DND-41 (cell line): ENCODE data around the gene EIF4H.

Experiments
- ATAC-seq: fragments of 200-7000 bp; cut with Tn5 transposase; 3 replicates; pipeline ENCODE4 v1.9.1; 2021; ENCODE audit warnings: low read depth; ENCODE audit not compliant: insufficient read depth
- DNase-seq: peaks from one replicate; pipeline ENCODE4 v3.0.0-alpha.2; 2020
- H2AFZ ChIP-seq: 2 replicates; pipeline ENCODE4 v1.6.0; 2012; ENCODE audit warnings: low read depth, low read length
- H3K27ac ChIP-seq: 2 replicates; pipeline ENCODE4 v1.5.1; 2012; ENCODE audit warnings: low read length, inconsistent platforms
- H3K27me3 ChIP-seq: fragments of 200-600 bp; sonication (generic); 2 replicates; pipeline ENCODE4 v1.6.0; 2012; ENCODE audit warnings: low read length, mild to moderate bottlenecking, inconsistent platforms; ENCODE audit not compliant: insufficient read depth, poor library complexity
- H3K36me3 ChIP-seq: 2 replicates; pipeline ENCODE4 v1.5.1; 2012; ENCODE audit warnings: low read length, inconsistent platforms; ENCODE audit not compliant: insufficient read depth
- H3K4me1 ChIP-seq: 2 replicates; pipeline ENCODE4 v1.5.1; 2012; ENCODE audit warnings: mild to moderate bottlenecking, low read length; ENCODE audit not compliant: insufficient read depth
- H3K4me2 ChIP-seq: 2 replicates; pipeline ENCODE4 v1.6.0; 2012; ENCODE audit warnings: mild to moderate bottlenecking, moderate library complexity, low read length, inconsistent platforms; ENCODE audit not compliant: insufficient read depth
- H3K4me3 ChIP-seq, 2 experiments: fragments of 200-600 bp in 1 of 2; shearing (Covaris generic) in 1 of 2; 2 replicates each; pipeline ENCODE4 v1.5.1; 2012 to 2016; ENCODE audit warnings: inconsistent platforms in 2 of 2, low read length in 2 of 2, mild to moderate bottlenecking in 2 of 2, low read depth in 1 of 2, moderate library complexity in 1 of 2
- H3K79me2 ChIP-seq: 2 replicates; pipeline ENCODE4 v1.6.0; 2012; ENCODE audit warnings: low read length, inconsistent platforms; ENCODE audit not compliant: insufficient read depth
- H3K9ac ChIP-seq: 2 replicates; pipeline ENCODE4 v1.6.0; 2012; ENCODE audit warnings: low read depth, mild to moderate bottlenecking, inconsistent platforms, low read length, moderate library complexity
- H3K9me3 ChIP-seq: 2 replicates; pipeline ENCODE4 v1.5.1; 2012; ENCODE audit warnings: low read length, moderate library complexity, mild to moderate bottlenecking, inconsistent platforms; ENCODE audit not compliant: insufficient read depth, severe bottlenecking
- H4K20me1 ChIP-seq: 2 replicates; pipeline ENCODE4 v1.6.0; 2012; ENCODE audit warnings: low read length; ENCODE audit not compliant: insufficient read depth
- EZH2 ChIP-seq: IDR thresholded peaks from 3 replicates; pipeline ENCODE4 v1.6.1; 2012; ENCODE audit warnings: borderline replicate concordance, low read depth, mild to moderate bottlenecking, moderate library complexity, low read length, inconsistent platforms; ENCODE audit not compliant: severe bottlenecking
- TF ChIP-seq, protein P1 (sequence below): IDR thresholded peaks from 2 replicates; pipeline ENCODE4 v1.5.1; 2012; ENCODE audit warnings: borderline replicate concordance, low read length, moderate library complexity, mild to moderate bottlenecking; ENCODE audit not compliant: poor library complexity, severe bottlenecking; ENCODE audit errors: extremely low read depth

EIF4H gene

DNA sequence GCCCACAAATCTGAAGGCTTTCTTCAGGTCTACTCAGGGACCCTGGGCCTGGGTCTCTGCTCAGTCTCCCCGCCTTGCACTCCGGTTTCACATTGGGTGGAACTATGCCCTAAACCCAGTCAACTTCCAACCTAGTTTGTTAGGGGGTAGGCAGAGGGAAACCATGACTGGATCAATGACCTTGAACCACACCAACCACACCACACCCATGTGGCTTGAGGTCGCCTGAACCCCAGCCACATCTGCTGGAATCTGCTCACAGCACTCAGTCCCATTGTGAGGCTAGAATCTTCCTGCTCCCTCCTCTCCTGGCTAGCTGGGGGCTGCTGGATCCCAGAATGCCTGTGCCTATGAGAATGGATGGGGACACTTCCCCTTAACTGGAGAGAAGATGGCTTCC, 62.1 kb downstream of the EIF4H start:
- peaks cover 36% of the 10 kb centered on the region for H3K79me2 ChIP-seq
- H2AFZ ChIP-seq: no peak overlapping the region
- no peaks in the 10 kb centered on the region for H3K9me3 ChIP-seq
- no peak overlapping the region for H3K4me2 ChIP-seq
- no peaks in the 10 kb centered on the region for H3K27me3 ChIP-seq
- H3K4me3 ChIP-seq: no peak overlapping the region
- no peak for TF ChIP-seq EZH2
- TF ChIP-seq, protein P1, sequence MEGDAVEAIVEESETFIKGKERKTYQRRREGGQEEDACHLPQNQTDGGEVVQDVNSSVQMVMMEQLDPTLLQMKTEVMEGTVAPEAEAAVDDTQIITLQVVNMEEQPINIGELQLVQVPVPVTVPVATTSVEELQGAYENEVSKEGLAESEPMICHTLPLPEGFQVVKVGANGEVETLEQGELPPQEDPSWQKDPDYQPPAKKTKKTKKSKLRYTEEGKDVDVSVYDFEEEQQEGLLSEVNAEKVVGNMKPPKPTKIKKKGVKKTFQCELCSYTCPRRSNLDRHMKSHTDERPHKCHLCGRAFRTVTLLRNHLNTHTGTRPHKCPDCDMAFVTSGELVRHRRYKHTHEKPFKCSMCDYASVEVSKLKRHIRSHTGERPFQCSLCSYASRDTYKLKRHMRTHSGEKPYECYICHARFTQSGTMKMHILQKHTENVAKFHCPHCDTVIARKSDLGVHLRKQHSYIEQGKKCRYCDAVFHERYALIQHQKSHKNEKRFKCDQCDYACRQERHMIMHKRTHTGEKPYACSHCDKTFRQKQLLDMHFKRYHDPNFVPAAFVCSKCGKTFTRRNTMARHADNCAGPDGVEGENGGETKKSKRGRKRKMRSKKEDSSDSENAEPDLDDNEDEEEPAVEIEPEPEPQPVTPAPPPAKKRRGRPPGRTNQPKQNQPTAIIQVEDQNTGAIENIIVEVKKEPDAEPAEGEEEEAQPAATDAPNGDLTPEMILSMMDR: no peak
- peaks cover 46% of the 10 kb centered on the region for H3K4me1 ChIP-seq
- H3K9ac ChIP-seq: no peak overlapping the region
- H3K27ac ChIP-seq: peak overlapping the region; percentile 73
- peaks cover 97% of the 10 kb centered on the region for H3K36me3 ChIP-seq
- ATAC-seq: peak; percentile 48; the same call in 2 of the 3 replicates
- DNase-seq: no peak
- H4K20me1 ChIP-seq: peaks cover 16% of the 10 kb centered on the region

DNA sequence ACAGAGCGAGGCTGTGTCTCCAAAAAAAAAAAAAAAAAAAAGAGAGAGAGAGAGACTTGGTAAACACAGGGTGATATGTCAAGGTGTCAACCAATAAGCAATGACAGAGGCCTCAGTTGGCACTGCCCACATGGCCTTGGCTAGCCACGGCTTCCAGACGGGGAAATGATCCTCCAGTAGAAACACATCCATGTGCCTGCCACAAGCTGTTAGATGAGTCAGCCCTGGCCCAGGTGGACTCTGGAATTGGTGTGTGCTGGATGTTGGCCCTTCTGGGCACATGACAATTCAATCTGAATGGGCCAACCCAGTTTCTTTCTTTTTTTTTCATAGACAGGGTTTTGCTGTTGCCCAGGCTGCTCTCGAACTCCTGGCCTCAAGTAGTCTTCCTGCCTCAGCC, 66.3 kb downstream of the EIF4H start:
- Histone ChIP-seq H2AFZ (no peak overlapping the region), H3K79me2 (peaks cover 60% of the 10 kb centered on the region), H3K27me3 (no peaks in the 10 kb centered on the region), H4K20me1 (peaks cover 28% of the 10 kb centered on the region), H3K27ac (peak overlapping the region; percentile 1; the same call in 1 of the 2 replicates), H3K9me3 (no peaks in the 10 kb centered on the region), H3K9ac (no peak overlapping the region), H3K36me3 (peaks cover 96% of the 10 kb centered on the region), H3K4me2 (no peak overlapping the region), H3K4me1 (peaks cover 59% of the 10 kb centered on the region), H3K4me3 (no peak overlapping the region)
- TF ChIP-seq, protein P1: no peak
- no peak for TF ChIP-seq EZH2
- ATAC-seq: no peak
- DNase-seq: no peak

DNA sequence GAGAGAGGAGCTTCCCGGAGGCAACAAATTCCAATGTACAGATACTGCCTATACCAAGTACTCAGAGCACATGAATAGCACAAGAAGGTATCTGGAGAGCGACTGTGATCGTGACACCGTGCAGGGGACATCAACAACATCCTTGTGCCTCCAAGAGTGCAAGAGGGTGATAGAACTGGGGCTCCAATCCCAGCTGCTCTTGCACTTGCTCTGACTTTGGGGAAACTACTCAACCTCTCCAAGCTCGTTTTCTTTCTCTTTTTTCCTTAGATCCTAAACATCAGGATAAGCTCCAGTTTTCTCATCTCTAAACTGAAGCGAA, 67.9 kb downstream of the EIF4H start:
- TF ChIP-seq, protein P1: no peak
- TF ChIP-seq EZH2: no peak
- H4K20me1 ChIP-seq: peaks cover 28% of the 10 kb centered on the region
- H3K36me3 ChIP-seq: peaks cover 89% of the 10 kb centered on the region
- no peak overlapping the region for H3K4me2 ChIP-seq
- peaks cover 64% of the 10 kb centered on the region for H3K79me2 ChIP-seq
- peak overlapping the region; percentile 50 for H3K27ac ChIP-seq
- H3K4me1 ChIP-seq: peaks cover 45% of the 10 kb centered on the region
- H3K27me3 ChIP-seq: no peaks in the 10 kb centered on the region
- DNase-seq (no peak), ATAC-seq (no peak)
- no peak overlapping the region for H2AFZ ChIP-seq
- no peaks in the 10 kb centered on the region for H3K9me3 ChIP-seq
- no peak overlapping the region for H3K4me3 ChIP-seq
- H3K9ac ChIP-seq: no peak overlapping the region

DNA sequence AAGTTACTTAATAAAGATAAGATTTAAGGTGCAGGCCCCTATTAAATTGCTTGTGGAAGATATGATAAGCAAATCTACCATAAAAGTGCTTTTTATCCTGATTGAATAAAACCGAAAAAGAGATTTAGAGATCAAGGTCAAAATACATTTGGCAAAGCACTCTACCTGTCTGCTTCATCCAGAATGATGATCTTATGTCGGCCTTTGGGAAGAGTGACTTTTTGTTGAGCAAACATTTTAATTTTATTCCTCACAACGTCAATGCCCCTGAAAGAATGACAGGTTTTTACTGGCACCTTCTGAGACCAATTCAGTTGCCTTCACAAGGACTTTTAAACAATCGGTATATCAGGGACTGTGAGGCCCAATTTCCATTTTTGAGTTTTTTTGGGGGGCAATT, 72.3 kb downstream of the EIF4H start:
- no peak for TF ChIP-seq EZH2
- TF ChIP-seq, protein P1: no peak
- H3K9ac ChIP-seq: 0 out of 2 replicates have a peak overlapping the region, but pooled peaks have one; percentile 3
- H3K9me3 ChIP-seq: no peaks in the 10 kb centered on the region
- no peaks in the 10 kb centered on the region for H3K27me3 ChIP-seq
- peaks cover 89% of the 10 kb centered on the region for H3K36me3 ChIP-seq
- H3K27ac ChIP-seq: no peak overlapping the region
- ATAC-seq: no peak
- H3K79me2 ChIP-seq: peaks cover 83% of the 10 kb centered on the region
- peaks cover 55% of the 10 kb centered on the region for H3K4me1 ChIP-seq
- H3K4me2 ChIP-seq: no peak overlapping the region
- no peak for DNase-seq
- H2AFZ ChIP-seq: no peak overlapping the region
- no peak overlapping the region for H3K4me3 ChIP-seq
- H4K20me1 ChIP-seq: peaks cover 29% of the 10 kb centered on the region
